ENCODE data around the gene TADA1.
"Not testable (repeated sequence)": the region's sequence is repeated elsewhere in the genome, so short reads cannot be mapped to it uniquely, and the experiment has no call there.

The TADA1 gene

DNA sequence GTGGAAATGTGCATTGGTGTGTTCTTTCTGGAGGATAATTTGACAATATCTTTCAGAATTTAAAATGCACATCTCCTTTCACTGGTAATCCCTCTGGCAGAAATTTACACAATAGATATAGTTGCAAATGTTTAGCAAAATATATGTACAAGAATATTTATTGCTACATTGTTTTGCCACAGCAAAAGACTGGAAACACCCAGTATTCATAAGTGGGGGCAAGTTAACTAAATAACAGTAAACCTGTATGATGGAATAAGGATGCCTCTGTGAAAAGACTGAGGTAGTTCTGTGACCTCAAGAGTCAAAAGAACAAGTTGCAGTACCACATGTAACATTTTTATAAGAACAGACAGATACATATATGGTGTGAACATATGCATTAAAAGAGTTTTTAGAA is 13.7 kb upstream of the TADA1 start:
- no peak for DNase-seq

DNA sequence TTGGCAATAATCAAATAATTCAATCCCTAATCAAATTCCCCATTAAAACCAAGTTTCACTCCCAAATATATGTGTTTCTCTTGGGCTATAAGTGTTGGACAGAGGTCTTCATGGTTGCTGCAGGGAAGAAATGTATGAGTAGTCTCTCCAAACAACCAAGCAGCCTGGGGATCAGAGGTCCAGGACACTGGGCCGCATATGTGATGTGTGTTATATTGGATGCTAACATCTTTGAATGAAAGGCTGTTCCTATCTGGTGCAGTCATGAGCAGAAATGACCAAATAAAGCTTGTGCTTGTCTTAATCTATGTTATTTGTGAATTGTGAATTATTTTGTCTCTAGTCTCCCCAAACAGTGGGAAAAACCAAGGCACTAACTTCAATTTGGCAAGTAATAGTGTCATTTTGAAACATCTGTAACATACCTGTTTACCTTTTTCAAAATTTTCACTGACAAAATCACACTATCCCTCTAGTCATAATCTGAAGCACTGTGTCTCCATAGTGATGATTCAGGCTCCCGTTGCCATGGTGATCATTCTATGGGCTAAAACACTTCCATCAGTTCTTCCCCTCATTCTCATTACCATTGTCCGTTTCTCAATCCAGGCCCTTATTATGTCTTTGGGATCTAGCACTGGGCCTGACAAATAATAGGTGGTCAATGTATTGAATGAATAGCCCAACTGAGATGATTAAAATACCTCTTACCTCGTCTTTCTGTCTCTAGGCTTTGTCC is 12.5 kb upstream of the TADA1 start:
- DNase-seq = no peak

DNA sequence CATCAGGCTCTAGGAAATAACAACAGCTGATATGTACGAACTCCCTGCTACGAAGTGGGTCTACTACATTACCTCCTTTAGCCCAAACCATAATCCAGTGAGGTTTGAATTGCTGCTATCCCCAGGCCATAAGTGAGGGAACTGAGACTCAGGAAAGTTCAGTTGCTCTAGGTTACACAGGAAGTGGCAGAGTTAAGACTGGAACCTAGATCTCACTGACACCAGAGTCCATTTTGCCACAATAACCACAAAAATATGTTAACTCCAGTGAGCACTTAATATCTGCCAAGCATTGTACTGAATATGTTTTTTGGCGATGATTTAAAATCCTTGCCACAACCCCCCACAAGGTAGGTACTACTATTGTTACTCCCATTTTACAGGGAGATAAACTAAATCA is 8.9 kb upstream of the TADA1 start:
- no peak for DNase-seq

DNA sequence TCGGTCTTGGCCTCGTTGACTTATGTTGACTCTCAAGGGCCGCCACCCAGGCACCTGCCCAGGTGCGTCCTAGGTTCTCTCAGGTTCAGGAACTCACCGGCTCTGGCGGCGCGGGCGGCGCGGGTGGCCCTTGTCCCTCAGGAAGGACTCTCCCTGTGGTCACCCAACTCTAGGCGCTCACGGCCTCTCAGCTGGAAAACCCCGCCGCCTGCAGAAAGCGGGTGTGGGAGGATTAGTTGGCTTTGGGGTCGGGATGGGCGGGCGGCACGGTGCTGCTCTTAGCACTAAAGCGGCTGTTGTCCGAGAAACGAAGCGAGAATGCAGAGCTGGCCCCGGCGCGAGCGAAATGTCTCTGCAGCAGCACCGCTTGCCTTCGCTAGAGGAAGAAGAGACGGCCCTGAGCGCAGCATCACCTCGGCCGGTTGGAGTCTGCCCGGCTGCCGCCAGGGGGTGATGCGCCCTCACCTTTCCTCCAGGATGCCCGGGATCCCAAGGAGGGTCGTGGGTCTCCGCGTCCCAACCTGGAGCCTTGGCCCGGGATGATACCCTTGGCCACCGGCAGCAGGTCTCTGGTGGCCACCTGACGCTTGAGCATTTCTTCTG is 8.1 kb upstream of the TADA1 start:
- DNase-seq = no peak

DNA sequence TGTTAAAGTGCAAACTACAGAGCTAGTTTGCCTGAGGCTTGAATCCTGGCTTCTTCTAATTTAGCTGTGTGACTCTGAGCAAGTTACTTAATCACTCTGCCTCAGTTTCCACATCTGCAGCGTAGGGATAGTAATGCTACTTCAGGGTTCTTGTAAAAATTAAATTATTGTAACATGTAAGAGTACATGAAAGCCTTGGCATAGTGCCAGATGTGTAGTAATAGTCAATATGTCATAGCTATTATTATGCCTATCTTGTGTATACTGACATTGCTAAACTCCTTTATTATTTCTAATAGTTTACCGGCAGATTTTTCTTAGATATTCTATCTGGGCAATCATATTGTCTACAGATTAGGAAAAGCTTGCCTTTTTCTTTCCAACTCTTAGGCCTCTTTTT is 6.8 kb upstream of the TADA1 start:
- no peak for DNase-seq

DNA sequence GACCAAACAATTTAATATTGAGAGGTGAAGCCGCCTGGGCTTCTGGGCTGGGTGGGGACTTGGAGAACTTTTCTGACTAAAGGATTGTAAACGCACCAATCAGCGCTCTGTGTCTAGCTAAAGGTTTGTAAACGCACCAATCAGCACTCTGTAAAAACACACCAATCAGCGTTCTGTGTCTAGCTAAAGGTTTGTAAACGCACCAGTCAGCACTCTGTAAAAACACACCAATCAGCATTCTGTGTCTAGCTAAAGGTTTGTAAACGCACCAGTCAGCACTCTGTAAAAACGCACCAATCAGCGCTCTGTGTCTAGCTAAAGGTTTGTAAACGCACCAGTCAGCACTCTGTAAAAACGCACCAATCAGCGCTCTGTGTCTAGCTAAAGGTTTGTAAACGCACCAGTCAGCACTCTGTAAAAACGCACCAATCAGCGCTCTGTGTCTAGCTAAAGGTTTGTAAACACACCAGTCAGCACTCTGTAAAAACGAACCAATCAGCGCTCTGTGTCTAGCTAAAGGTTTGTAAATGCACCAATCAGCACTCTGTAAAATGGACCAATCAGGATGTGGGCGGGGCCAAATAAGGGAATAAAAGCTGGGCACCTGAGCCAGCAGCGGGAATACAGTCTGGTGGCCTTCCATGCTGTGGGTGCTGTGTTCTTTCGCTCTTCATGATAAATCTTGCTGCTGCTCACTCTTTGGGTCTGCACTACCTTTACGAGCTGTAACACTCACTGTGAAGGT is 2.3 kb upstream of the TADA1 start:
- DNase-seq = not testable (repeated sequence)

DNA sequence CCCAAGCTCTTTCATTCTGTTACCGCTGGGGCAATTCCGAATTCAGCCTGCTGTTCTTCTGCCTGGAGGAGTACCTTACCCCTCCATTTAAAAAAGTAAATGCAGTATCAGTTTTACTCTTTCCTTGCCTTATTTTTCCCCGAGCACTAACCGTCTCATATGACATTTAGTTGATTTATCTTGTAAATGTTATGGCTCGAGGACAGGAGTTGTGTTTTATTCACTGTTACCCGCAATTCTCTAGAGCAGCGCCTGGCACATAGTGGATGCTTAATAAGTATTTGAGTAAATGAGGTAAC is 425 bp upstream of the TADA1 start:
- DNase-seq = no peak

DNA sequence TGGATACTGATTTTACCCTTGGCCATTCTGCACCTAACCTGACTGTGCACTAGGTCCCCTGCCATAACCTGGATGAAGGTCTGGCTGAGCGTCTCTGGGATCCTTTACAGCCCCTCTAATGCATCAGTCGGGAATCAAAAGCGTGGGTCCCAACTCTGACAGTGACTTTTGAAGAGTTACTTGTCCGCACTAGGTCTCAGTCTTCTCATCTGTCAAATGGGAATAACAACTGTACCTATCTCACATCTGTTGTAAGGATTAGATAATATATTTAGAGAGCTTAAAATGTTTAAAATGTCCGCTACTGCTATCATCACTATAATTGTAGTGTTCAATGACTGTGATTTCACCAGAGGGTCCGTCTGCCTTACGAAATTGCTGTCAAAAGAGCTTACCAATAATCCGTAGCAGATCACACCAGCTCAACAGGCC is 746 bp downstream of the TADA1 start:
- DNase-seq = no peak

DNA sequence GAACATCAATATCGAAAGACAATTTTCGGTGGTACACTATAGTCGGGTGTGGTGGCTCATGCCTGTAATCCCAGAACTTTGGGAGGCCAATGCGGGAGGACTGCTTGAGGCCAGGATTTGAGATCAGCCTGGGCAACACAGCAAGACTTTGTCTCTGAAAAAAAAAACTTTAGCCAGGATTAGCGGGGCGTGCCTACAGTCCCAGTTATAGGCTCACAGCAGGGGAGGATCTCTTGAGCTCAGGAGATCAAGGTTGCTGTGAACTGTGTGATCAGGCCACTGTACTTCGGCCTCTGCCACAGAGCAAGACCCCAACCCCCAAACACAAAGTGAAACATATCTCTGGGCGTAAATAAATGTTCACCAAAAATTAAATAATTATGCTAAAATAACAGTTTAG is 1.6 kb downstream of the TADA1 start:
- DNase-seq = no peak

DNA sequence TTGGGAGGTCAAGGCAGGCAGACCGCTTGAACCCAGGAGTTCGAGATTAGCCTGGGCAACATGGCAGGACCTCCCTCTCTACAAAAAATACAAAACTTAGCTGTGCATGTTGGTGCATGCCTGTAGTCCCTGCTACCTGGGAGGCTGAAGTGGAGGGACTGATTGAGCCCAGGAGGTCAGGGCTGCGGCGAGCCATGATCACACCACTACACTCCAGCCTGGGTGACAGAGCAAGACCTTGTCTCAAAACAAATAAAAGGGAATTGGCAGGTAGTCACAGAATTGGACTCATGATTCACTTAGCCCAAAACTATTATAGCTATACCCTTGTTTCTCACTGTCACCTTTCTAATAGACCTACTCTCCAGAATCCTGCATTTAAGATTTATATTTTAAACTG is 5.5 kb downstream of the TADA1 start:
- no peak for DNase-seq

DNA sequence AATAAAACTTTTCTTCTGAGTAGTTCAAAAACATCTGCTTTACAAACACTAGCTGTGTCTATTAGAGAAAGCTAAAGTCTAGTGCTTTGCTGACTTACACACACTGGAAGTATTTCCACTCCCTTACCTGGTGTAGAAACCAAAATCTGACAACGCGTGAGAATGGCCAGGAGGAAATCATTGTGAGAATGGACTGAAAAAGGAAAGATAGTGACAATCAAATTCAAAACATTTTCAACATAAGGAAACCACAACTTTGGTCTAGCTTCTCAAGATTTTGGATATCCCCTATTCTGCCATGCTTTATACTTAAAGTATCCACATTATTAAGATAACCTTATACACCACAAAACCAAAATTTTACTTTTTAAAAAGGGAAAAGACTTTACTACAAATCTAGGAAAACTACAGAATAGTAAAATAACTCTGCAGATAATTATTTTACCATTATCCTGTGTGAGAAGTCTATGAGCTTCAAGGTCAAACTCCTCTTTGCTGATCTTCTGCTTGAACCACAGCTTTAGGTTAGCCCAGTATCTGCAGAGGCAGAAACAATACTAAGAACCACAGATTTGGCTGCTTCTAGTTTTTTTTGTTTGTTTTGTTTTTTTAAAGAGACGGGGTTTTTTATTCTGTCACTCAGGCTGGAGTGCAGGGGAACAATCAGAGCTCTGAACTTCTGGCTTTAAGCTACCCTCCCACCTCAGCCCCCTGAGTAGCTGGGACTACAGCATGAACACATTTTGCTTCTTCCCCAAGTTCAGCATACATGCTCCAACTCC is 6.6 kb downstream of the TADA1 start:
- no peak for DNase-seq

DNA sequence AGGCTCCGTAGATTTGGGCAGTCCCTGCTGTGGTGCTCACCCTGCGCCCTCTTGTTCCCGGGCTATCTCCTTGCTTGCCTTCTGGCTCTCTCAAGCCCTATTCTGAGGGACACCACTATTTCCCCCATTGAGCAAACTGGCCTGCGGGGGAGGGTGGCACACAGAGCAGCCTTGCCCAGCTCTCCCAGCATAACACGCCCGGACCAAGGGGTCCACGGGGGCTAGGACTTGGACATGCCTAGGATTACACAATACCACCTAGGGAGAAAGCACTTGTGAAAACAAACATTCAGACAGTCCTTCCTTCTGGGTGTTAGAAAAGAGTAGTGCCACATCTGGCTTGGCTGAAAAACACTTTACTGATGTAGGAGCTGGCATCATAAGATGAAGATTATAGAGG is 7.4 kb downstream of the TADA1 start:
- no peak for DNase-seq

DNA sequence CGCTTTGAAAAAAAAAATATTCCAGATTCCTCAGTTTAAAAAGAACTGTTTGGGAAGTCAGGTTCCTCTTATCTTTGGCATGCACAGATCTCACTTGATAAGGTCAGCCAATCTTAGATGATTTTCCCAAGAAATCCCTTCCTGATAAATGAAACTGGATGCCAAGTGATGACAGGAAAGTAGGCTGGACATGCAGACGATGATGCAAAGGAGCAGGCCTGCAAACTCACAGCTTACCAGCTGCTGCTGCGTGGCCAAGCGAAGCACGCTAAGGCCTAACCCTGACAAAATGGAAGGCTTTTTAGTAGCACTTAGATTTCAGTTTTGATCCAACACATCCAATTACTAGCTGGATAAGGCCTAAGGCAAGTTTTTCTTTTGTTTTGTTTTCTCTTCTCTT is 10.1 kb downstream of the TADA1 start:
- DNase-seq = no peak

DNA sequence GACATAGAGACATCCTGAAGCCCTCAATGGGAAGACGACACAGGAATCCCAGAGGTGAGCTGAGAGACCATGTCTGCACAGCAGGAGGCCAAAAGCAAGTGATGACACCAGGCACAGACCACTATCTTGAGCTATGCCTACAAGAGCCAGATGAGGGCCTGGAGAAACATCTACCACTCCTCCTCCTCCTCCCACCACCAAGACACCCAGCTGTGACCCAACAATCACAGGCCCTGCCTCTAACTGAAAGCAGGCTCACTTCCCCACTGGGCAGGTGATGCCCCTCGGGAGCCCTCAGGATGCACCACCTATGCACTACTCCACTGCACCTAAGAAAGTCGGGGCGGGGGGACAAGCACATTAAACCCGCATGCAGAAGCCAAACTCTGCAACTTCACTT is 16.5 kb downstream of the TADA1 start:
- no peak for DNase-seq

DNA sequence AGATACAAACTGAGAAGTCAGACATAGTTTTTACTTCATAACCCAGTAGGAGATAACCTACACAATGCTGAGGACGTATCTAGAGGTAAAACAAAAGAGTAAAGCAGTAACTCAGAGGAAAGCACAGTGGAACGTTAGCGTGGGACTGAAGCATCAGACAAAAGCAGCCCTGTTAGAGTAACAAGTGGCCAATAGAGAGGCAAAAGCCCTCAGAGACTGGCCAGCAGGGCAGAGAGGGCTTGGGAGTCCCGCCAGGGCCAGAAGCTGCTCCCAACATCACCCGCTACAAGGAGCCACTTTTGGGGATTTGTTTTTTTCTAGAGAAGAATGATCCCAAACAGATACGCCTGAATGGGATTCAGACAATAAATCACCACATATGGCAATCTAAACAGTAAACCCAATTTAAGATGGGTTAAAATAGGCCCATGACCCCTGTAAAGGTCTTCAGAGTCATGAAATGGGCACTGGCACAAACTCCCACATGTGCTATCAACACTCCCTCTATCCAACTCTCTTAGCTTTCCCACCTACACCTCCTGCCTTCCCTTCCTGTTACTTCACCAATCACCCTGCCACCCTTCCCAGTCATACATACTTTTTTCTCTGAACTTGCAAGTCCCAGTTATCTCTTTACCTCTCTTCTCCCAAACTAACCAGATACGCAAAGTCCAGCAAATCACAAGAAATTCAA is 17.2 kb downstream of the TADA1 start:
- no peak for DNase-seq

DNA sequence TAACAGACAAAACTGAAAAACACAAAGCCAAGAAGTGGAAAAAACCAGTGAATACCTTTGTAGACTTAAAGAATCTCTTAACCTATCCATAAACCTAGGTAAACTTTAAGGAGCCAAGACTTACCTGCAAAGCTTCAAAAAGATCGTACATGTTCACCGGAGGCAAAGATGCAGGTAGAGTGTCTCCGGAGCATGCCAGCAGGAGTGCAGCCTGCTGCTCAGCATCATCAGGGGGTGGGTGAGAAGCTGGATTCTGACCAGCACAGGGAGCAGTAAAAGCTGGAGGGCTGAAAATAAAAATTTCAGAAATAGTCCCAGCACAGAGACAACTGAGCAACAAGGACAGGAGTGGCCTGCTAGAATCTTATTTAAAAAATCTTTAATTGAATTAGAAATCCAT is 18.1 kb downstream of the TADA1 start:
- DNase-seq = no peak

DNA sequence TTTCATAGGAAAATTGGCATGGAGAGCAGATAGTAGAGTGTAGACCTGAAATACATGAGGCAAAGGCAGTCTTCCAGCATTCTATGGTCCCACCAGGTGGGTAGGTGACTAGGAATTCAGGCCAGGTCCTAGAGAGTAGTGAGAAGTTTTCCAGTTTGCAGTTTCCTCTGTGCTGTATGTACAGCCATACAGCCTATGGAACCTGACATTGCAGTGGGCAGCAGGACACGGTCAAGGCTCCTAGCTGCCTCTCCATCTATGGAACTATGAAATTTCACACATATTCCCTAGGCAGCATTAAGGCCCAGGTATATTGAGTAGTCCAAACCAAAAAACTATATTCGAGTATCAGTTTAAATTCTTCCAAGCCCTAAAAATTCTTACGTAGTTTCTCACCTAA is 20.5 kb downstream of the TADA1 start:
- no peak for DNase-seq

DNA sequence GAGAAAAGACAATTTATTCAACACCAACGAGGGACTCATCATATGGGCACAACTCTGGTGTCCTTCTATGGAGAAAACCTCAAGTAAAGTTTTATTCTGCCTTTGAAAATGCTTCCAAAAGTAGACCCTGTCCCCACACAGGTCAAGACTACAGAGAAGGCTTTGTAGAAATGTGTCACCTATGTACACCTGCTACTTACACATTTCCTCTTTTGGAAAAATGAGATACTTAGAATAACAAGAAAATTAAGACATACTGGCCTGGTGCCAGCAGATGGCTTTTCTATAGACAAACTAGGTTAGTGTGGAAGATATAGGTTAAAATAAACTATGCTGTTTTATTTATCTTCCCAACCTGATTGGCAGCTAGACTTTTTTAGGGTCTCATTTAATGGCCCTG is 23.1 kb downstream of the TADA1 start:
- no peak for DNase-seq

DNA sequence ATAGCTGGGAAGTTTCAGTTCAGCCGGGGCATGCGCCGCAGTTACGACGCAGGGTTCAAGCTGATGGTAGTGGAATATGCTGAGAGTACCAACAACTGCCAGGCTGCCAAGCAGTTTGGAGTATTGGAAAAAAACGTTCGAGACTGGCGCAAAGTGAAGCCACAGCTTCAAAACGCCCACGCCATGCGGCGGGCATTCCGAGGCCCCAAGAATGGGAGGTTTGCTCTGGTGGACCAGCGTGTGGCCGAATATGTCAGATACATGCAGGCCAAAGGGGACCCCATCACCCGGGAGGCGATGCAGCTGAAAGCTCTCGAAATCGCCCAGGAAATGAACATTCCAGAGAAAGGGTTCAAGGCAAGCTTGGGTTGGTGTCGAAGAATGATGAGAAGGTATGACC is 26.9 kb downstream of the TADA1 start:
- DNase-seq = no peak

DNA sequence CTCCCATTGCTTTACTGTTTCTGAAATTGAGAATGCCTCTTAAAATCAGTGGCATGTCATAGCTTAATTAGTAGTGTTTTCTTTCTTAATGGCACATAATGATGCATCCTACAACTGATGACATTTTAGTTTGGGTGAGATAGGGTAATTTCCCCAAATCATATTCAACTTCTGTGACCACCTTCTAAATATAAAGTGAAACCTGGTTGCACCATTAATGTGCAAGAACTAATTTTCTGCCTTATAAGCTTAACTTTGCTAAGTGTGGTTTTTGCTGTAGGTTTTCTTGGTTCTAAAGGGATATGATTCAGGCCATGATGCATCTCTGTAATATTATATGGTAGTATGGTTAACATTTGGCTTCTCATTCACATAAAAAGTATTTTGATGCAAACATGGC is 27.9 kb downstream of the TADA1 start:
- no peak for DNase-seq

DNA sequence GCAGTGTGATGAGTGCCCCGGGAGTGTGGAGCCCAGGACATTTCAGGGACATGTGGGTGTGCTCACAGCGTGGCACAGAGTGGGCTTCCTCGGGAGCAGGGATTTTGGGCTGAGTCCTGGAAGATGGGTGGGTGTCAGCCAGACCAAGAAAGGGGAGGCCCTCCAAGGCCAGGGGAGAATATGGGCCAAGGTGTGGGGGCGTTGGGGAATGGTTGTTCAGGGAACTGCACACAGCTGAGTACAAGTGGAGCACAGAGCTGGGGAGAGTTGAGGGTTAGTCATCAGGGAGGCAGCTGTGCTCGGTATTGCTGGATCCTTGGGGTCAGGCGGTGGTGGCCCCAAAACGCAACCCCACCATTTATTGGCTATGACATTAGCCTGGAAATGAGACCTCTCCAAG is 31.3 kb downstream of the TADA1 start:
- DNase-seq = no peak

DNA sequence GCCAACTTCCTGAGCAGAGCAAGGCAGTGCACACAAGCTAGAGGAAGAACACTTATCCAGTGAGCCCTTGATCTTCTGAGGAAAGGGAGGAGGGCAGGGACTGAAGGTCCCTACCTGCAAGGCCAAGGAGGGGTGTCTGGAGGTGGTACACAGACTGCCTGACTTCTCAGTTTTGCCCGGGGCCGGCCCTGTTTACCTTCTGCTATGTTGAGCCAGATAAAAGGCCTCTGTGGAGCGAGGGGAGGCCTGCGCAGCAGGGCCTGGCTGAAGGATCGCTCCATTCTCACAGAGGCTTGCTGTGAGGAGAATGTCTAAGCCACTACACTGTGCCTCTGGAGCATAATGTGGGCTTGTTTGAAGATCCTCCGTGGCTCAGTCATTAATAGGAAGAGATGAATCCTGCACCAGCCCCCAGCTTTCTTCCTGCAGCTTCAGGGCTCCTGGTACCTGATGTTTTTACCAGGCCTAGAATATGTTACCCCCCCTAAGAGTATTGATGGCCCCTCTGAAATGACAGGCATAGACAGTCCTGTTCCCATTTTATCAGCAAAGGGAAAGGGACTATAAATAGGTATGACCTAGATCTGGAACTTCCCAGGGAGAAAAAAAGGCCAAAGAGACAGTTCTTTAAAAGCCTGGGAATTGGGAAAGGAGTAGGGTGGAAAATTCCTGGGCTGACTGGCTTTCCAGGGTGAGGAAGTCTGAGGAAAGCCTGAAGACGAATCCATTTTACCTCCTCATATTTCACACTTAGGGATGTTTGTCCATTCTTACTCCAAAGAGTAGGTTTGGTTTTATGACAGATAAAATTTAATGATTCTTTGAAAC is 32.1 kb downstream of the TADA1 start:
- no peak for DNase-seq
